Prostate gland (tissue), 2 donors: ENCODE results near the gene SCAF11. TPM values are rescaled to one million over a fixed set of nuclear protein-coding genes. Genes with fewer than 3 reads are reported as not detected.
"Not testable (repeated sequence)": the region's sequence is repeated elsewhere in the genome, so short reads cannot be mapped to it uniquely, and the experiment has no call there.

Source experiments
- DNase-seq: peaks from one replicate; pipeline ENCODE4 v3.0.0-alpha.2; 2019; ENCODE audit warnings: low spot score
- H3K27ac ChIP-seq, 2 donors: fragments of 200-600 bp; sonication (generic); 2 replicates each; pipeline ENCODE4 v1.5.1; 2017 to 2019
- H3K27me3 ChIP-seq: fragments of 200-600 bp; sonication (generic); replicated peaks from 2 replicates; pipeline ENCODE4 v1.5.1; 2019; ENCODE audit not compliant: insufficient read depth
- H3K36me3 ChIP-seq, 2 donors: fragments of 200-600 bp; sonication (generic); 1 replicate in 1 of 2; 2 replicates in 1 of 2; pipeline versions ENCODE4 v1.5.1 to v1.8.1; 2017 to 2019
- H3K4me1 ChIP-seq: fragments of 200-600 bp; sonication (generic); replicated peaks from 2 replicates; pipeline ENCODE4 v1.5.1; 2019
- H3K4me3 ChIP-seq, 2 donors: fragments of 200-600 bp; sonication (generic); 2 replicates each; pipeline ENCODE4 v1.5.1; 2017 to 2019
- H3K9me3 ChIP-seq: fragments of 200-600 bp; sonication (generic); 2 replicates; pipeline ENCODE4 v1.5.1; 2017
- CTCF ChIP-seq, 4 experiments: fragments of 200-600 bp in 2 of 4; fragments of 450-650 bp in 2 of 4; sonication (generic) in 2 of 4; IDR thresholded peaks; 1 replicate in 3 of 4; 2 replicates in 1 of 4; pipeline ENCODE4 v1.5.1; 2016 to 2019; ENCODE audit warnings: antibody characterized with exemption in 4 of 4, mild to moderate bottlenecking in 2 of 4, moderate library complexity in 2 of 4
- POLR2A ChIP-seq: fragments of 450-650 bp; IDR thresholded peaks from one replicate; pipeline ENCODE4 v1.6.1; 2016; ENCODE audit warnings: antibody characterized with exemption, mild to moderate bottlenecking
- POLR2AphosphoS5 ChIP-seq: sonication (generic); formaldehyde crosslinking; IDR thresholded peaks from one replicate; pipeline ENCODE4 v1.6.1; 2017; ENCODE audit warnings: antibody characterized with exemption
- WGBS: methylation state at CpG from one replicate; pipeline ENCODE4 v1.1.5; 2018; 5-methylcytosine and 5-hydroxymethylcytosine counted together
- intact Hi-C: fragments of 100-400 bp; cut with DNase I; formaldehyde crosslinking; loops from one replicate; pipeline ENCODE4 v1.14.2; 2022
- total RNA-seq, 2 donors: library from RNA; depleted of rRNA; stranded (reverse); fragments of >200 nt; gene quantifications; one replicate each; pipeline ENCODE4 v1.1.0, GENCODE V29; 2016

The SCAF11 gene
- total RNA-seq, 2 donors from 2014 or later = 144 to 171 TPM

GRCh38 chr12:46005823-46006222 is 15.4 kb upstream of the SCAF11 start:
- Histone ChIP-seq H3K9me3 (no peaks in the 10 kb centered on the region), H3K4me3 (no peak overlapping the region), H3K27ac (no peak overlapping the region), H3K27me3 (no peaks in the 10 kb centered on the region), H3K4me1 (no peaks in the 10 kb centered on the region), H3K36me3 (no peaks in the 10 kb centered on the region)
- no peak for TF ChIP-seq POLR2AphosphoS5
- no peak for TF ChIP-seq POLR2A
- TF ChIP-seq CTCF (IDR thresholded peaks at IDR 0.05) = no peak
- no peak for DNase-seq
- 71% methylated on average over 3 of the region's 3 CpGs for WGBS
- intact Hi-C loops = no loop called here

- peak in 1 of 4 experiments; percentile 11 for TF ChIP-seq CTCF (IDR thresholded peaks at IDR 0.05)
- TF ChIP-seq POLR2A = no peak
- Histone ChIP-seq H3K4me3 (no peak overlapping the region), H3K36me3 (no peaks in the 10 kb centered on the region), H3K9me3 (no peaks in the 10 kb centered on the region), H3K27me3 (no peaks in the 10 kb centered on the region), H3K27ac (no peak overlapping the region), H3K4me1 (no peaks in the 10 kb centered on the region)
- intact Hi-C loops = no loop called here
- WGBS = 95% methylated on average over 2 of the region's 2 CpGs
- no peak for DNase-seq
Measured at GRCh38 chr12:46005151-46005797, 14.9 kb upstream of the SCAF11 start.

GRCh38 chr12:46004715-46005114 is 14.3 kb upstream of the SCAF11 start:
- Histone ChIP-seq H3K27ac (no peak overlapping the region), H3K27me3 (no peaks in the 10 kb centered on the region), H3K9me3 (no peaks in the 10 kb centered on the region), H3K36me3 (no peaks in the 10 kb centered on the region), H3K4me3 (no peak overlapping the region), H3K4me1 (no peaks in the 10 kb centered on the region)
- 75% methylated on average over 4 of the region's 4 CpGs for WGBS
- no peak for DNase-seq
- no peak for TF ChIP-seq POLR2A
- TF ChIP-seq CTCF (IDR thresholded peaks at IDR 0.05) = no peak
- TF ChIP-seq POLR2AphosphoS5 = no peak
- intact Hi-C loops = no loop called here

GRCh38 chr12:46000076-46000475 is 9.7 kb upstream of the SCAF11 start:
- H3K4me1 ChIP-seq, H3K27me3 ChIP-seq, H3K9me3 ChIP-seq, H3K27ac ChIP-seq, DNase-seq, intact Hi-C loops, H3K36me3 ChIP-seq, H3K4me3 ChIP-seq: not testable (repeated sequence)
- 100% methylated on average over 13 of the region's 30 CpGs for WGBS

- Histone ChIP-seq H3K27ac (no peak overlapping the region), H3K36me3 (no peaks in the 10 kb centered on the region), H3K4me3 (no peak overlapping the region), H3K9me3 (no peaks in the 10 kb centered on the region), H3K27me3 (no peaks in the 10 kb centered on the region), H3K4me1 (no peaks in the 10 kb centered on the region)
- intact Hi-C loops = loop anchor here (5.0 to 10.0 kb wide), 4 partner anchors 230 to 777 kb away; partner anchors contain the start of genes ANO6 and SLC38A2
- WGBS = 54% methylated on average over 2 of the region's 2 CpGs
- no peak for DNase-seq
- TF ChIP-seq POLR2AphosphoS5 (no peak), POLR2A (no peak), CTCF (IDR thresholded peaks at IDR 0.05) (no peak)
Measured at GRCh38 chr12:45994736-45995135, 4.4 kb upstream of the SCAF11 start.
